HK-2 (cell line): Measurements from ENCODE around the gene SLC25A2.

ENCODE experiments used
- DNase-seq: peaks from one replicate; pipeline ENCODE4 v3.0.0-alpha.2; 2018; ENCODE audit not compliant: unreplicated experiment

The SLC25A2 gene

GRCh38 chr5:141313711-141314110 lies 9.9 kb upstream of the SLC25A2 start:
- DNase-seq, result no peak

GRCh38 chr5:141306630-141307029 lies 2.8 kb upstream of the SLC25A2 start:
- DNase-seq, result no peak

- no peak for DNase-seq
Observed at GRCh38 chr5:141298376-141298775, 5.5 kb downstream of the SLC25A2 start.

GRCh38 chr5:141272906-141273305 lies 30.9 kb downstream of the SLC25A2 start:
- DNase-seq, result no peak

GRCh38 chr5:141269195-141269594 lies 34.7 kb downstream of the SLC25A2 start:
- DNase-seq, result no peak

DNA sequence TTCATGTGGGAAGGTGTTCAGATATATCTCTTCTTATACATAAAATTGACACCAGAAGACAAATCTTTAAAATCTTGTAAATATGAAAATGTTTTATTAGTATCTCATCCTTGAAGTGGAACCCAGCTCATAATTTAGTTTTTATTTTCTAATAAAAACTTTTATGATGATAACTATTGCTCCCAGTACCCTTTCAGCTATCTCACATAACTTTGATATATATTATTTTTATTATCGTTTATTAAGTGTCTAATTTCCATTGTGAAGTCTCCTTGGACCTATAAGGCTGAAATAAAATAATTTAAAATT lies 42.7 kb downstream of the SLC25A2 start:
- DNase-seq, result no peak

- DNase-seq, result no peak
Observed at GRCh38 chr5:141260458-141261237, 43.2 kb downstream of the SLC25A2 start.

- DNase-seq, result no peak
Observed at GRCh38 chr5:141258948-141259347, 44.9 kb downstream of the SLC25A2 start.

DNA sequence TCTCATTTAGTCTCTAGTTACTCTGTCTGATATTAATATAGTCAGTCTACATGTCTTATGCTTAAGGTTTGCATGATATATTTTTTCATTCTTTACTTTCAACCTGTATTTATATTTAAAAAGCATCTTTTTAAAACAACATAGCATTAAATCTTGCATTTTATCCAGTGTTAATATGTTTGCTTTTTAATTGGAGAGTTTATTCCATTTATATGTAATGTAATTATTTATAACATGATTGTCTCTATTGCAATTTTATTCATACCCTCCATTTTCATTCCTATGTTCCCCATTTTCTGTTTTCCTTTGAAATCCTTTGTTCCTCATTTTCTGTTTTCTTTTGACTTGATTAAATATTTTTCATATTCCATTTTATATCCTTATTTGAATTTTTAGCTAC lies 45.4 kb downstream of the SLC25A2 start:
- DNase-seq, result no peak
